Pancreas (tissue), 10 donors: ENCODE data around the gene ENTPD1. TPM values are rescaled to one million over a fixed set of nuclear protein-coding genes. Genes with fewer than 3 reads are reported as not detected.
"Not testable (repeated sequence)": the region's sequence is repeated elsewhere in the genome, so short reads cannot be mapped to it uniquely, and the experiment has no call there.

Experiments
- ATAC-seq, 4 donors: fragments of 200-7000 bp; cut with Tn5 transposase; one replicate each; pipeline versions ENCODE4 v1.8.0 to v1.9.1; 2020; ENCODE audit warnings: mild to moderate bottlenecking in 4 of 4, moderate library complexity in 4 of 4
- DNase-seq, 6 donors: peaks; one replicate each; pipeline ENCODE4 v3.0.0-alpha.2; 2020
- FAIRE-seq: peaks from 2 replicates; lab custom pipeline; 2012; peaks lifted over from hg19 to GRCh38; lab: Jason Lieb, UNC
- H3K27ac ChIP-seq, 4 donors: fragments of 200-600 bp; sonication (generic); 1 replicate in 3 of 4; 2 replicates in 1 of 4; pipeline versions ENCODE4 v1.5.0 to v1.8.0; 2020
- H3K27me3 ChIP-seq, 4 donors: fragments of 200-600 bp; one replicate each; pipeline ENCODE4 v1.8.0; 2021
- H3K36me3 ChIP-seq, 3 donors: fragments of 200-600 bp; sonication (generic) in 1 of 3; one replicate each; pipeline versions ENCODE4 v1.5.0 to v1.8.0; 2020 to 2021
- H3K4me1 ChIP-seq, 3 donors: fragments of 200-600 bp; one replicate each; pipeline ENCODE4 v1.8.0; 2021
- H3K4me3 ChIP-seq, 4 donors: fragments of 200-600 bp; sonication (generic) in 2 of 4; one replicate each; pipeline versions ENCODE4 v1.5.0 to v1.8.0; 2020 to 2021
- H3K9me3 ChIP-seq, 4 donors: fragments of 200-600 bp; one replicate each; pipeline ENCODE4 v1.8.0; 2021
- WGBS, 2 donors: extraction: QIAGEN DNeasy Blood & Tissue Kit; methylation state at CpG; one replicate each; pipeline ENCODE4 v1.1.7; 2013; 5-methylcytosine and 5-hydroxymethylcytosine counted together
- intact Hi-C, 3 donors: fragments of 100-400 bp; cut with DNase I; formaldehyde crosslinking; loops; one replicate each; pipeline versions ENCODE4 v1.11.1 to v1.14.2; 2022
- polyA plus RNA-seq, 2 donors: library from polyadenylated mRNA; stranded (reverse); fragments of 200-250 nt; gene quantifications; one replicate each; pipeline ENCODE4 v1.2.3, GENCODE V29; 2013
- total RNA-seq, 6 donors: library from RNA; stranded (reverse); fragmentation: NEBNext Ultra II Directional in 4 of 6; extraction: Animal tissue kit (Norgen Biotek cat#: 25700) in 4 of 6; gene quantifications; one replicate each; pipeline versions ENCODE4 v1.2.1 to v1.2.4, GENCODE V29; 2021 to 2023
- TF ChIP-seq, protein P1 (sequence below), 4 donors: fragments of 200-600 bp; sonication (generic) in 3 of 4; IDR thresholded peaks; one replicate each; pipeline versions ENCODE4 v1.5.0 to v1.8.0; 2021; ENCODE audit warnings: antibody characterized with exemption in 4 of 4
- donor health status: healthy with polysubstance abuse.
- donor health status: DM: no; HTN: no; CAD: no; lungs with moderate emphysema.
- donor health status: DM: no; HTN: no; CAD: no.
- donor health status: control.
- donor health status: control.
- donor health status: Bipolar disorder and iron deficiency.
- donor health status: DM: yes; HTN: yes; CAD: no.
- donor health status: DM: no; HTN: no; CAD: no.
- donor health status: DM: no; HTN: no; CAD: no.
- donor health status: DM: yes; HTN: yes; CAD: no.

The ENTPD1 gene
- total and polyA plus RNA-seq, 8 donors: 0.67 to 10.9 (median 1.8) TPM

DNA sequence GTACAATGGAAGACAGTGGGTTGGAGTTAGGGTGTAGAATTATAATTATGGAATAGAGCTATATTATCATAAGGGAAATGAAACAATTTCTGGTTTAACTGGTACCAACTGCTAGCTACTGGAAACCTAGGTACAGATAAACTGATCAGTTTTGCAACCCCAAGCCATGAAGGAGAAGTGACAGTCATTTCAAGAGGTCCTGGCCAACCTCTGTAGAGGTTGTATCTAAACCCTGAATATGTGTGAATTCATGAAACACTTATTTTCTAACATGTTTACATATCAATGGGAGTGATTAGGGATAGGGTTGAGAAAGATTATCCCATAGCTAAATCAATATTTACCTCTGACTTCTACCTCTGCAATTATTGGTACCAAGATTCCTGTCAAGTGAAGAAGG is 121.9 kb downstream of the ENTPD1 start:
- ATAC-seq: no peak
- H3K4me3 ChIP-seq: no peak overlapping the region

DNA sequence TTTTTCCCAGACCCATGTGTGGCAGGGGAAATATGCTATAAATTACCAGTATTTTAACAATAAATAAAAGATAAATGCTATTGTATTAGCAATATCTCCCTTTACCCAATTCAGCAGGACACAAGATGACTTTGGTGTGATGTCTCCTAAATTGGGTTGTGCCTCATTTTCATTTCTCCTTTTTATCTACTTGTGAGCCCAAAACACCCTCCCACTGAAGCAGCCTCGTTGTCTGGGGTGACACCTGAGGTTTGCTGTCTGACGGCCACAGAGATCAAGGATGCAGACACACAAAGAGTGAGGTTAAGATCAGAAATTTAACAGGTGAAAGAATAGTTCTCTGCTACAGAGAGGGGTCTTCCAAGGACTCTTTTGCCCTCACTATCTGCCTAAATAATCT is 124.7 kb downstream of the ENTPD1 start:
- Histone ChIP-seq H3K9me3 (no peaks in the 10 kb centered on the region), H3K36me3 (no peaks in the 10 kb centered on the region), H3K27me3 (no peaks in the 10 kb centered on the region), H3K4me1 (no peaks in the 10 kb centered on the region), H3K27ac (no peak overlapping the region), H3K4me3 (no peak overlapping the region)
- no peak for DNase-seq
- TF ChIP-seq, protein P1, sequence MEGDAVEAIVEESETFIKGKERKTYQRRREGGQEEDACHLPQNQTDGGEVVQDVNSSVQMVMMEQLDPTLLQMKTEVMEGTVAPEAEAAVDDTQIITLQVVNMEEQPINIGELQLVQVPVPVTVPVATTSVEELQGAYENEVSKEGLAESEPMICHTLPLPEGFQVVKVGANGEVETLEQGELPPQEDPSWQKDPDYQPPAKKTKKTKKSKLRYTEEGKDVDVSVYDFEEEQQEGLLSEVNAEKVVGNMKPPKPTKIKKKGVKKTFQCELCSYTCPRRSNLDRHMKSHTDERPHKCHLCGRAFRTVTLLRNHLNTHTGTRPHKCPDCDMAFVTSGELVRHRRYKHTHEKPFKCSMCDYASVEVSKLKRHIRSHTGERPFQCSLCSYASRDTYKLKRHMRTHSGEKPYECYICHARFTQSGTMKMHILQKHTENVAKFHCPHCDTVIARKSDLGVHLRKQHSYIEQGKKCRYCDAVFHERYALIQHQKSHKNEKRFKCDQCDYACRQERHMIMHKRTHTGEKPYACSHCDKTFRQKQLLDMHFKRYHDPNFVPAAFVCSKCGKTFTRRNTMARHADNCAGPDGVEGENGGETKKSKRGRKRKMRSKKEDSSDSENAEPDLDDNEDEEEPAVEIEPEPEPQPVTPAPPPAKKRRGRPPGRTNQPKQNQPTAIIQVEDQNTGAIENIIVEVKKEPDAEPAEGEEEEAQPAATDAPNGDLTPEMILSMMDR (IDR thresholded peaks at IDR 0.05): no peak
- no peak for FAIRE-seq
- intact Hi-C loops: no loop called here
- WGBS, 2 donors: 83 to 92% methylated on average over 2 of the region's 2 CpGs
- ATAC-seq: no peak

More for the DNA sequence above, 121.9 kb downstream of the ENTPD1 start:
- intact Hi-C loops: no loop called here
- no peak for FAIRE-seq
- Histone ChIP-seq H3K27me3 (no peaks in the 10 kb centered on the region), H3K36me3 (no peaks in the 10 kb centered on the region), H3K27ac (no peak overlapping the region), H3K9me3 (no peaks in the 10 kb centered on the region), H3K4me1 (no peaks in the 10 kb centered on the region)
- TF ChIP-seq, protein P1 (IDR thresholded peaks at IDR 0.05): no peak
- no peak for DNase-seq

- FAIRE-seq: peak; percentile 75
- H3K27ac ChIP-seq: no peak overlapping the region
- H3K4me3 ChIP-seq: no peak overlapping the region
- DNase-seq: no peak
- H3K36me3 ChIP-seq: no peaks in the 10 kb centered on the region
- no peaks in the 10 kb centered on the region for H3K4me1 ChIP-seq
- H3K27me3 ChIP-seq: no peaks in the 10 kb centered on the region
- TF ChIP-seq, protein P1 (IDR thresholded peaks at IDR 0.05): no peak
- H3K9me3 ChIP-seq: no peaks in the 10 kb centered on the region
- ATAC-seq: no peak
- intact Hi-C loops: no loop called here
Observed at GRCh38 chr10:95881316-95881715, 125.4 kb downstream of the ENTPD1 start.

DNA sequence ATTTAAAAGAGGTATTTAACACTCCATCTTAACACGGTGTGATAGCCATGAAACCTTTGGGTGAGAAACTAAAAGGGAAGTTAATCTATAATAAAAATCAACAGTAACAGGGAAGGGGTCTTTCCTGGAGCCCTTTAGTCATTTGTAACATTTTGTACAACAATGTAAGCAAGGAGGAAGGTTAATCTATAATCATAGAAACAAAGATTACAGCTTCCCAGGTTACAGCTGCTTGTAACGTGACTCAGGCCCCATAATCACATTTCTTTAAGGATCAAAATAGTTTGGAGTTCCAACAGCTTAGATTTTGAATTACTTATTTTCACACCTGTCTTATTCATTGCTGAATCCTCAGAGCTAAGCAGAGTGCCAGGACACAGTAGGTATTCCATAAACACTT is 133.9 kb downstream of the ENTPD1 start:
- FAIRE-seq (no peak), ATAC-seq (no peak), DNase-seq (no peak)
- intact Hi-C loops: no loop called here
- no peaks in the 10 kb centered on the region for H3K9me3 ChIP-seq
- TF ChIP-seq, protein P1 (IDR thresholded peaks at IDR 0.05): no peak
- H3K4me3 ChIP-seq: no peak overlapping the region
- H3K4me1 ChIP-seq: no peaks in the 10 kb centered on the region
- no peak overlapping the region for H3K27ac ChIP-seq
- H3K36me3 ChIP-seq: no peaks in the 10 kb centered on the region
- WGBS, 2 donors: 52 to 66% methylated on average over 2 of the region's 2 CpGs
- H3K27me3 ChIP-seq: no peaks in the 10 kb centered on the region

DNA sequence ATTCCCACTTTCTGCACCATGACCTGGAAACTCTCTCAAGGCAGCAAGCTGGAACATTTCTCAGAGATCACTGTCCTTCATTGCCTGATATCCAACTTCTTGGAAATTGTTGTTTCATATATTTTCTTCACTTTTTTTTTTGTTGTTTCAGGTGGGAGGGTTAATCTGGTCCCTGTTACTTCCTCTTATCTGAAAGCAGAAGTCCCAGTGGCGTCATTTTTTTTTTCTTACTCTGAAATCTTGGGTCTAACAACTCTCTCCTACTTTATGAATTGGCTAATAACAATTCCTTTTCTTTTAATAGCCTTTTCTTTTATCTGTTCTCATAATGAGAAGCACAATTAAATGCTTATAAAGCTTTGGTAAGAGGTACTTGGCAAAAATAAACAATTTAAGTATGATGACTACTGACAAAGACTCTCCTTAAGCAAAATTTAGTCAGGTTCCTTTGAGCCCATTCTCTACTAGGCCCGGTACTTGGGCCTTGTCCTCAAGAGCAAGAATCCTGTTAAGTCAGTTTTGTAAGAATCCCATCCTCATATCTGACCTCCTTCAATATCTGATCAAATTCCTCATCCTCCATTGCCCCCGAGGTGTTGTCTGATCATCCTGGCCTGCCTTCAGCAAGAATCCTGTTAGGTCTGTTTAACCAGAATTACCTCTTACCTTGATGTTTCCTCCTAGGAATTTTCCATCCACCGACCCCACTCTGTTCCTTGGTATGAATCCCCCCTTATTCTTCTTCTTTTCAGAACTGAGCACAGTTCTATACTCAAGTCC is 140.3 kb downstream of the ENTPD1 start:
- ATAC-seq (no peak), DNase-seq (no peak), FAIRE-seq (no peak)
- intact Hi-C loops: no loop called here
- 88 to 97% methylated on average over 4 of the region's 4 CpGs for WGBS, 2 donors
- Histone ChIP-seq H3K36me3 (peaks cover 0 to 11% (median 0%) of the 10 kb centered on the region in 3 donors), H3K4me3 (no peak overlapping the region), H3K4me1 (no peaks in the 10 kb centered on the region), H3K27ac (no peak overlapping the region), H3K27me3 (no peaks in the 10 kb centered on the region), H3K9me3 (no peaks in the 10 kb centered on the region)
- TF ChIP-seq, protein P1 (IDR thresholded peaks at IDR 0.05): no peak

DNA sequence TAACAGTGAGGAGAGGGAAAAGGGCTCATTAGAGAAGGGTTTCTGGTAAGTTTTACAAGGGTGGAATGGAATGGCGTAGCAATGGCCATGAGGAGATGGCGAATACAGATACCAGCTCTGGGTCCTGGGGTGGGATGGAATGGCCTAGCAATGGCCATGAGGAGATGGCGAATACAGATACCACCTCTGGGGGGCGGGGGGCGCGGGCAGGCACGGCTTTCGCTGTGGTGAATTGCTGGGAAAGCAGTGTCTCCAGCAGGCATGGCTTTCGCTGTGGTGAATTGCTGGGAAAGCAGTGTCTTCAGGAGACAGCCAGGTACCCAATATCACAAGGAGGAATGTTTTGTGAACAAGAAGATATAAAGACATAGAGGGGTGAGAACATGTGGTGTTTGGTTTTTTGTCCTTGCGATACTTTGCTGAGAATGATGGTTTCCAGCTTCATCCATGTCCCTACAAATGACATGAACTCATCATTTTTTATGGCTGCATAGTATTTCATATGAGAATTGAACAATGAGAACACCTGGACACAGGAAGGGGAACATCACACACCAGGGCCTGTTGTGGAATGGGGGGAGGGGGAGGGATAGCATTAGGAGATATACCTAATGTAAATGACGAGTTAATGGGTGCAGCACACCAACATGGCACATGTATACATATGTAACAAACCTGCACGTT is 150.1 kb downstream of the ENTPD1 start:
- intact Hi-C loops, H3K27ac ChIP-seq, H3K9me3 ChIP-seq, H3K4me3 ChIP-seq, H3K36me3 ChIP-seq, H3K4me1 ChIP-seq, FAIRE-seq, ATAC-seq, H3K27me3 ChIP-seq: not testable (repeated sequence)
- peak in 1 of 6 donors; percentile 17 for DNase-seq
- WGBS, 2 donors: 95 to 98% methylated on average over 12 of the region's 12 CpGs
